ENCODE data around the gene NCAM2. TPM values are rescaled to one million over a fixed set of nuclear protein-coding genes. Genes with fewer than 3 reads are reported as not detected.

The NCAM2 gene
- total and polyA plus RNA-seq, 2 donors (not counting 1 experiment from before 2014, with no cell fraction given) = 0.13 TPM; not detected in 1

DNA sequence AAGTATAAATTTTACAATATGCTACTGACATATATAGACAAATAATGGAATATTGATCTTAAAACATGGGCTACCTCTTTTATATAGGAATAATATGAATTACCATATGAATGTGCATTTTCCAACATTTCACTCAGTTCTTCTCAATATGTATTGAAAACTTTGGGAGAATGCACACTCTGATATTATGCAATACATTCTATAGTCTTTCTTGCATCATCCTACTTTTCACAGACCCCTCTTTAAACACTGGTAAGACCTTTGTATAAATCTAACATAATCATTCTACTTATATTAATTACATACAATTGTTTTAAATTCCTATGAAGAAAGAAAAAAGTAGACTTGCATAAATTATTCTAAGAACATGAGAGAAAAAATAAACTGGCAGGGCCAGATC, 69.2 kb downstream of the NCAM2 start:
- no peaks in the 10 kb centered on the region for H3K9me3 ChIP-seq (ENCODE audit: control extremely low read depth in 1 of 3, control insufficient read depth in 2 of 3, insufficient read depth in 1 of 3, low read length in 2 of 3)
- POLR2A ChIA-PET = no interaction called here
- H3K4me3 ChIP-seq (ENCODE audit: control extremely low read depth in 1 of 5, extremely low read depth in 1 of 5, insufficient read depth in 1 of 5, low read depth in 2 of 5, low read length in 4 of 5) = no peak overlapping the region
- CTCF ChIA-PET = no interaction called here
- Mint-ChIP-seq H3K27ac (no peak overlapping the region), H3K9me3 (ENCODE audit: insufficient read depth) (no peaks in the 10 kb centered on the region), H3K4me3 (no peak overlapping the region), H3K27me3 (no peaks in the 10 kb centered on the region), H3K4me1 (no peaks in the 10 kb centered on the region)
- intact Hi-C loops (cut with micrococcal nuclease) = no loop called here
- no peaks in the 10 kb centered on the region for H3K79me2 ChIP-seq (ENCODE audit: control insufficient read depth, insufficient read depth, low read length)
- no peak for TF ChIP-seq EZH2 (IDR thresholded peaks at IDR 0.05; ENCODE audit: borderline replicate concordance, insufficient read depth, low read depth, low read length, poor library complexity, severe bottlenecking)
- TF ChIP-seq CTCF (IDR thresholded peaks at IDR 0.05) = no peak
- H3K36me3 ChIP-seq (replicated peaks in 1 of 2; ENCODE audit: control extremely low read depth in 1 of 2, control insufficient read depth in 1 of 2, extremely low read depth in 1 of 2, insufficient read depth in 2 of 2, low read length in 1 of 2) = no peaks in the 10 kb centered on the region
- H3K9ac ChIP-seq (ENCODE audit: low read length) = no peak overlapping the region
- no peak overlapping the region for H3K4me2 ChIP-seq (replicated peaks; ENCODE audit: low read depth, low read length, poor library complexity, severe bottlenecking)
- no peak overlapping the region for H3K27ac ChIP-seq (ENCODE audit: low read length in 2 of 2)
- H2AFZ ChIP-seq (ENCODE audit: insufficient read depth, low read depth, low read length, poor library complexity, severe bottlenecking) = no peak overlapping the region
- no peaks in the 10 kb centered on the region for H3K27me3 ChIP-seq (replicated peaks in 1 of 4; ENCODE audit: control extremely low read depth in 1 of 4, control insufficient read depth in 3 of 4, insufficient read depth in 4 of 4, low read length in 3 of 4)
- DNase-seq (no peak), ATAC-seq (ENCODE audit: low read depth) (no peak)
- H3K4me1 ChIP-seq (ENCODE audit: control insufficient read depth in 2 of 2, insufficient read depth in 2 of 2, low read length in 2 of 2) = no peaks in the 10 kb centered on the region
- H4K20me1 ChIP-seq (ENCODE audit: control insufficient read depth, insufficient read depth, low read length, poor library complexity, severe bottlenecking) = no peaks in the 10 kb centered on the region

DNA sequence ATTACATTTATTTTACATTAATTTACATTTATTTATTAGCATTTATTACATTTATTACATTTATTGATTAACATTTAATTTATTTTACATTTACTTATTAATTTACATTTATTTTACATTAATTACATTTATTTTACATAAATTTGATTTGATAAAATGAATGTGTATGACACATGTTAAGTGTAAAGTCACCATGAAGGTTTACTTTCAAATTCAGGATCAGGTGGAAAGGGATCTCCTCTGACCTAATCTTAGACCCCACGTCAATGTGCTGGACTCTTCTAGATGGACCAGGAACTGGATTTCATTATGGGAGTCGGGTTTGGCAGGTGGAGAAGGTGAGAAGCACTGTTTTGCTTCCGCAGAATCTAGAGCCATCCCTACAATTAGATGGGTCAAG, 76.1 kb downstream of the NCAM2 start:
- H3K27me3 Mint-ChIP-seq = no peaks in the 10 kb centered on the region

More for the DNA sequence above, 76.1 kb downstream of the NCAM2 start:
- H3K27me3 ChIP-seq (replicated peaks in 1 of 4; ENCODE audit: control extremely low read depth in 1 of 4, control insufficient read depth in 3 of 4, insufficient read depth in 4 of 4, low read length in 3 of 4) = no peaks in the 10 kb centered on the region
- H3K9ac ChIP-seq (ENCODE audit: low read length) = no peak overlapping the region
- H3K79me2 ChIP-seq (ENCODE audit: control insufficient read depth, insufficient read depth, low read length) = no peaks in the 10 kb centered on the region
- H3K4me3 ChIP-seq (ENCODE audit: control extremely low read depth in 1 of 5, extremely low read depth in 1 of 5, insufficient read depth in 1 of 5, low read depth in 2 of 5, low read length in 4 of 5) = no peak overlapping the region
- DNase-seq = no peak
- TF ChIP-seq EZH2 (IDR thresholded peaks at IDR 0.05; ENCODE audit: borderline replicate concordance, insufficient read depth, low read depth, low read length, poor library complexity, severe bottlenecking) (no peak), CTCF (IDR thresholded peaks at IDR 0.05) (no peak)
- intact Hi-C loops (cut with micrococcal nuclease) = no loop called here
- H3K27ac ChIP-seq (ENCODE audit: low read length in 2 of 2) = no peak overlapping the region
- no peaks in the 10 kb centered on the region for H4K20me1 ChIP-seq (ENCODE audit: control insufficient read depth, insufficient read depth, low read length, poor library complexity, severe bottlenecking)
- WGBS (ENCODE audit: insufficient coverage) = 100% methylated on average over 1 of the region's 3 CpGs
- H3K9me3 Mint-ChIP-seq (ENCODE audit: insufficient read depth) = no peaks in the 10 kb centered on the region
- no peak for ATAC-seq (ENCODE audit: low read depth)
- no peak overlapping the region for H3K4me2 ChIP-seq (replicated peaks; ENCODE audit: low read depth, low read length, poor library complexity, severe bottlenecking)
- ChIA-PET CTCF (no interaction called here), POLR2A (no interaction called here)
- H3K4me3 Mint-ChIP-seq = no peak overlapping the region
- no peaks in the 10 kb centered on the region for H3K36me3 ChIP-seq (replicated peaks in 1 of 2; ENCODE audit: control extremely low read depth in 1 of 2, control insufficient read depth in 1 of 2, extremely low read depth in 1 of 2, insufficient read depth in 2 of 2, low read length in 1 of 2)
- no peak overlapping the region for H2AFZ ChIP-seq (ENCODE audit: insufficient read depth, low read depth, low read length, poor library complexity, severe bottlenecking)
- no peaks in the 10 kb centered on the region for H3K4me1 ChIP-seq (ENCODE audit: control insufficient read depth in 2 of 2, insufficient read depth in 2 of 2, low read length in 2 of 2)
- H3K9me3 ChIP-seq (ENCODE audit: control extremely low read depth in 1 of 3, control insufficient read depth in 2 of 3, insufficient read depth in 1 of 3, low read length in 2 of 3) = no peaks in the 10 kb centered on the region
- no peaks in the 10 kb centered on the region for H3K4me1 Mint-ChIP-seq
- no peak overlapping the region for H3K27ac Mint-ChIP-seq
